CD4-positive, alpha-beta T cell treated with Interferon gamma for 1 hour (primary cell): ENCODE data around the gene SLC16A5.
"Not testable (repeated sequence)": the region's sequence is repeated elsewhere in the genome, so short reads cannot be mapped to it uniquely, and the experiment has no call there.

Experiments
- DNase-seq: peaks from one replicate; pipeline ENCODE4 v3.0.0-alpha.2; 2020

SLC16A5 gene

DNA sequence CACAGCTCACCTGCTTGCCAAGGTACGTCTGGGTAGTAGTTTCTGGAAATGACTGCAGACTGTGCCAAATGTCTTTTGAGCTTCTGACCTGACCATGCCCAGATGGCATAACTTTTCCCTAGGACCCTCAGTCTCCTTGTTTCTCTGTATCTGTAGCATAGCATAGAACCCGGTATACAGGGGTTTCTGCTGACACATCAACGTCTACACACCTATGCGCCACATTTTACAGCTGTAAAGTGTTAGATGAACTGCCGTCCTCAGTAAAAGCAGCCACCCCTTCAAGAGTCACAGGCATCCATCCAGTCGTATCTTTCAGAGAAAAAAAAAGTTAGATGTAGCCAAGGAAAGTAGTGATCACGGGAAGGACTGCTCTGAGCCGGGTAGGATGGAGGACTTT, 23.3 kb upstream of the SLC16A5 start:
- no peak for DNase-seq

DNA sequence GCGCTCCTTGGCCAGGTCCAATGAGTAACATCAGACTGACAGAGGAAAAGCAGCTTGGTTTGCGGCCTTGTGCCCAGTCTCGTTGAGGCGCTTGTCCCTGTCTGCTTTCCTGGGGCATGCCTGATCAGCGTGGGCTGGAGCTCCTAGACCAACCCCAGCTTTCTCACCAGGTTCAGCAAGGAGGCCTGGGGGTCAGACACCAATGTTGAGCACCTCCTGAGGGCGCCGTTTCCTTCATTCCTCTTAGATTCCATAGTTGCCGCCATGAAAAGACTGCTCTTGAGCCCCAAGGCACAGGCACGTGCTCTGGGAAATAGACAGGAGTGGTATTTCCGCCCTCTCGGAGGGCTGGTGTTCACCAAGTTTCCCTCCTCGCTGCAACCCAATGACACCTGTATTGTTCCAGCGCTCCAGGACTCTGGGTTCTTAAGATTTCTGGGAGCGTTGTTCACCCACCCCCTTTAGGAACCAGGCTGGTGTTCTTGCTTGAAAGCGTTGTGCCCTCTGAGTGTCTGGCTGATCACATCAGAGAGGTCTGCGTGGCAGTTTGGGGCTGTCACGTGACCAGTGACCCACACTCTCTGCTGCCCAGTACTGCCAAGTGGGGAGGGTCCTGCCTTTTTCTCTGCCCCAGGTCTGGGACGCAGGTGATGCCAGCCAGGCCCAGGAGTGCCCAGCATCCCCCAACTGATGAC, 22.7 kb upstream of the SLC16A5 start:
- no peak for DNase-seq

DNA sequence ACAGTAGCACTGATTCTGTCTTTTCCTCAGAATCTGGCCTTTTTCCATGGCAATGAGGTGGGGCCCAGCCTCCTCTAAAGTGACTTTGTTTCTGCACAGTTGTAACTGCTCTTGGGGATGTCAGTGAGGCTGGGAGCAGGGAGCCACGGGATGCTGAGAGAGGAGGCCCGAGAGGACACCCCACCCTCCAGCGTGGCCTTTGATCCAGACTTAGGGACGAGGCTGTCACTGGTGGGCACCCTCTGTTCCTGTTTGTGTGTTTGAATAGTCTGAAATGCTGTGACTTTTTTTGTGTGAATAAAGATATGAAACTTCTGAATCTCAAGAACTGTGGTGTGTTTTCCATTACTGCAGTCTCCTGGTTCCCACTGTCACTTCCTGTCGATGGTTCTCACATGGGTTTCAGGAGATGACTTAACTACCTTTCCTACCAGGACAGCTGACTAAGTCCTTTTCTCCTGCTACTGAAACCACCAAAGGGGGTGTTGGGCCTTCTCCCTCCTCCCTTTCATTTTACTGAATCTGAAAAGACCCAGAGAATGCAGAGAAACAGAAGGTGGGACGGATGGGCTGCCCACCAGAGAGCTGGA, 22.1 kb upstream of the SLC16A5 start:
- DNase-seq: no peak

DNA sequence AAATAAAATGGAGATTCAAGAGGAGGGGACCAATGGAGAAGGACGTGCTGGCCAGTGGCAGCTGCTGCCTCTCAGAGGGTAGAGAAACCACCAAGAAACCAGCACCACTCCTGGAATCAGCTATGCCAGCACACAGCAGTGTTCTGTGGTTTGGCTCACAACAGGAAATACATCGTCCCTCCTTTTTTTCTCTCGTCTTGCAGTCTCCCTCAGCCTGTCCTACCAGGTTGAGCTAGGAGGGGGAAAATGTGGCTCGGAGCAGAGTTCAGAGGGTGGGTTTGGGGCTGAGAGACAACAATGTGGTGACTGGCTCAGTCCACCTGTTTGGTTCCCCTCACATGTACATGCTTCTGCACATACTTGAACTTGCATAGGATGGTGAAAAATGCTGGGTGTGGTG, 19.9 kb upstream of the SLC16A5 start:
- no peak for DNase-seq

DNA sequence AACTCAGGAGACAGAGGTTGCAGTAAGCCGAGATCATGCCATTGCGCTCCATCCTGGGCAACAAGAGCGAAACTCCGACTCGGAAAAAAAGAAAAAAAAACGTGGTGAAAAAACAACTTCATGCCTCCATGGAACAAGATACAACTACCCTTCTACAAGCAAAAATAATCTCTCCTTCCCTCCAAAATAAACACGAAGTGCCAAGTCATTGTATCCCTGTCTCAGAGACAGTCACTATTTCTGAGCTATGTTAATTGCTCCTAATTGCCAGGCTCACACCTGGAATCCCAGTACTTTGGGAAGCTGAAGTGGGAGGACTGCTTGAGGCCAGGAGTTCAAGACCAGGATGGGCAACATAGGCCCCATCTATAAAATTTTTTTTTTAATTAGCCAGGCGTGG, 19.0 kb upstream of the SLC16A5 start:
- DNase-seq: no peak

DNA sequence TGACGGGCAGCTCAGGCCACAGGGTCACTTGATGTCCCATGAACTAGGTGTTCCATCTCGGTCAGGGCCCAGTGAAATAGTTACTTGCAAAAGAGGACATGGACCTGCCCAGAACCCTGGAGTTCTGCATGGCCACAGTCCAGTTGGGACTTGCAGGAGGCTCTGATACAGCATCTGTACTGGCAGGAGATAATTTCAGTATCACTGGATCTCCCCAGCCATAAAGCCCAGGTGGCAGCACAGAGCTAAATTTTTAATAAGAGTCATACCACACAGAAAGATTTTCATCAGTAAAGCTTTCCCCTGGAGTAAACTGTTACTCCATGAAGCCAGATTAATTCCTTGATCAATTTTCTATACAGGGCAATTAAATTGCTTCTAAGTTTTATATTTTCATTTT, 18.0 kb upstream of the SLC16A5 start:
- DNase-seq: no peak

DNA sequence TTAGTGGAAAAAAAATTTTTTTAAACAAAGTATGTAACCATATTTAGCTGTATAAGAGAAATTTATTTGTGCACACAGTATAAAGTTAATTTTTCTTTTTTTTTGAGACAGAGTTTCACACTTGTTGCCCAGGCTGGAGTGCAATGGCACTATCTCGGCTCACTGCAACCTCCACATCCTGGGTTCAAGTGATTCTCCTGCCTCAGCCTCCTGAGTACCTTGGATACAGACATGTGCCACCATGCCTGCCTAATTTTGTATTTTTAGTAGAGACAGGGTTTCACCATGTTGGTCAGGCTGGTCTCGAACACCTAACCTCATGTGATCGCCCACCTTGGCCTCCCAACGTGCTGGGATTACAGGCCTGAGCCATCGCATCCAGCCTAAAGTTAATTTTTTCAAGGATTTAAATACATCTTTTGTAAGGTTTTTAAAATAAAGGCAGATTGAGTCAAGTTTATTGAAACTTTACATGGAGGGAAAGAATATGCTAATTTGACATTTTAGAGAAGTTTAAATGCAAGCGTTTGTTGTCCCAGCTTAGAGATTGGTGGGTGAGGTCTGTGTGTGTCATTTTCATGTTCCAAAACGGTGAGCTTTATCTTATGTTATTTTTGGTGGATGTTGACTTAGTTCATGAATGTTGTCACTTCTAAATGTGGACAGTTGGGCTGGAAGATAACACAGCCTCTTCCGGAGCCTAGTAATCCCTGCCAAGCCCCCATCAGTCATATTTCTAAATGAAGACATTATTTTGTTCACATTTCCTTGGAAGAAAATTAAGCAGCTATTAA, 16.1 kb upstream of the SLC16A5 start:
- DNase-seq: not testable (repeated sequence)

DNA sequence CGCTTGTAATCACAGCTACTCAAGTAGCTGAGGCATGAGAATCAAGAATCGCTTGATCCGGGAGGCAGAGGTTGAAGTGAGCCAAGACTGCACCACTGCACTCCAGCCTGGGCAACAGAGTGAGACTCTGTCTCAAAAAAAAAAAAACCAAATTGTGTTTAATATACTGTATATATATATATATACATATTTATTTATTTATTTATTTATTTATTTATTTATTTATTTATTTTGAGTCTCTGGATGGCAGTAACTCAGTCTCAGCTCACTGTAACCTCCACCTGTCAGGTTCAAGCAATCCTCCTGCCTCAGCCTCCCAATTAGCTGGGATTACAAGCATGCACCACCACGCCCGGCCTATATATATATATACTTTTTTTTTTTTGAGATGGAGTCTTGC, 14.8 kb upstream of the SLC16A5 start:
- DNase-seq: not testable (repeated sequence)

DNA sequence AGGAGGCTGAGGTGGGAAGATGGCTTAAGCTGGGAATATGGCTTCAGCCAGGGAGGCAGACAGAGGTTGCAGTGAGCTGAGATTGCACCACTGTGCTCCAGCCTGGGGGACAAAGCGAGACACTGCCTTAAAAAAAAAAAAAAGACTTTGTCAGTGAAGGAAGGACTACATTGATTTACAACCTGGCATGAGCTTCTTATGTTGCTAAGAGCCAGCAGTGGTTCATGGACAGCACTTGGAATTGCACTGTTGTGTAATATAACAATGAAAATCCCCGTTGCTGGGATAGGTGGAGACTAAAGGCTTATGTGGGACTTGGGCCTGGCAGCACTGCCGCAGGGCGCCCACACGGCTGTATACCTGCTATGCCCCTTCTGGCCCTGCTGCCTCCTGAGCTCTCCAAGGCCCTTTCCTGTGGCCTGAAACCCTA, 14.1 kb upstream of the SLC16A5 start:
- no peak for DNase-seq

DNA sequence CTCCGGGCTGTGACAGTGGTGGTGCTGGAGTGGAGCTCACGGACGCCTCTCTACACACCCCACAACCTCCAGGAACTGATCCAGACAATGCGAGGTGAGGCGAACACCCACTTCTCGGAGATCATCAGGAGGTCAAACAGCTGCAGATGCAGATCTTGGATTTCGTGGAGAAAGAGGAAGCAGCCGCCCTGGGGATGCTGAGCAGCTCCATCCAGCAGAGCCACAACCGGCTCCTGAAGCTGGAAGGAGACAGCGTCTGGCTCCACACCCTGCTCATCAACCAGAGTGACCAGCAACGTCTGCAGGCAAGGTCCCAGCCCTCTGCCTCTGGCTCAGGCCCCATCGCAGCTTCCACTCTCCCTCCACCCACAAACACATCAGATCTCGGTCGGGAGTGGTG, 13.2 kb upstream of the SLC16A5 start:
- no peak for DNase-seq

DNA sequence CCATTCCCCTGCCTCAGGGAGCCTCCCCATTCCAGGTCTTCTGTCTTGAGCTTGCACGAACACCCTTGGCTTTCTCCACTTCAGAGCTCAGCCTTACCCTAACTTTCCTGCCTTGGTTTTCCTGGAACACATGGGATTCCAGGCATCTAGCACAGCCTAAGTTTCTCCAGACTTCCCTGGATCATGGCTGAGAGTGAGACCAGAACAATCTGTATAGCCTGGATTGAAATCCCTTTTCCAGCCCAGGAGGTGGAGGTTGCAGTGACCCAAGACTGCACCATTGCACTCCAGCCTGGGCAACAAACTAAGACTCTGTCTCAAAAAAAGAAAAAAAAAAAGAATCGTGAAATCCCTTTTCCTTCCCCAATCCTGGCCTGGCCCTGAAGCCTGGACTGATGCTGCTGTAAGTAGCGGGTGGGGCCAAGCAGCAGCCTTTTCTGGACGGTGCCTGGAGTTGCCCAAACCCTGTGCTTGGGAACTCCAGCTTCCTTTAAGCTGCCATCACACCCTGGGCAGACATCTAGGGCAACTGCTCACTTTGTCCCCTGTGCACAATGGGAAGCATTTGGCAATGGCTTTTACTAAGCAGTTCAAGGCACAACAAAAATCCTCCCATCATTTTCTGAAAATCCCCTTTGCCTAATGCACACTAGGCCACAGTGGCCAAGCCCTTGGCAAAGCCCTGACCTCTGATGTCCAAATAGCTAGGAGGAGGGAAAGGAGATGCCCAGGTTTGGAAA, 12.0 kb upstream of the SLC16A5 start:
- no peak for DNase-seq

DNA sequence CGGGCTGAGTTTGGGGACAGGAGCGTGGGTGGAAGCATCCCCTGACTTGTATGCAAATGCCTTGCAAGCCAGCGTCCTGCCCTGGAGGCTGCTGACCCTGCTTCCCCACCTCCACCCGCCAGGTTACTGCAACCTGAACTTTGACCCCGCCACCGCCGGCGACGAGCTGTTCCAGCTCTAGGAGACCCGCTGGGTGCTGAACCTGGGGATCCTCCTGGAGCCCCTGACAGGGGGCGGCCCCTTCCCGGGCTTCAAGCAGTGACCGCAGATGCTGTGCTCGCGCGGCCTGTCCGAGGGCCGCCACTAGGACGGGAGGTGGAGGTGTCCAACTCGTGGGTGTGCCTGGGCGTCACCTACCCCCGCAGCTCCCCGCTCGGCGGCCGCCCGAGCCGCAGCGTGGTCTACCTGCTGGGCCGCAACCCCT, 10.7 kb upstream of the SLC16A5 start:
- DNase-seq: no peak

DNA sequence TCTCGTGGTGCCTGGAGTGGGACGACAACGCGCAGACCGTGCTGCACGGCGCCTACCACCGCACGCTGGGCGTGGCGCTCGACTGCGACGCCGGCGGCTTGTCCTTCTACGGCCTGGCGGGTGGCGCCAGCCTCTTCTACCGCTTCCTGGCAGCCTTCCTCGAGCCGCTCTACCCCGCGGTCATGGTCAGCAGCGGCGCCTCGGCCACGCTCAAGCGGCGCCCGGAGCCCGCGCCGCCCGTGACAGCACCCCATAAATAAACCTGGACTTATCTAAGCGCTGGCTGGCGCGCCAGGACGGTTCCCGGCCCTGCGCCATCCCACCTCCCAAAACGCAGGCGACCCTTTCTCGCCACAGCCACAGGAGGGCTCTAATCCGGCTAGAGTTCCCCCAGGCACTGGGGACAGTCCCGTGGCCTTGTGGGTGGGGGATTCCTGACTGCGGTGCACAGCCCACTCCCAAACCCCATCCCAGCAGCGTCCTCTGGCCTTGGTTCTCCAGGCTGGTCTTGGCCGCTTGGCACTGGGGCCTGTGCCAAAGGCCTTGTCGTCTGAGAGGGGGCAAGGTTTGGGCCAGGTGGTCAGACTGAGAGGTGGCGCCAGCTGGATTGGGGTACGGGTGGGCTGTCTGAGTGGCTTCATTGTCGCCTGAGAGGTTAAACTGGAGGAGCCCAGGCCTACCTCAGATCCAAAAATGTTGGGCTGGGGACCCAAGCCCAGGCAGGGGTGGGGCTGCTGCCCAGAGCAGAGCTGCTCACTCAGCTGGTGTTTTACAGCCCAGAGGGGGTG, 10.1 kb upstream of the SLC16A5 start:
- peak; percentile 53 for DNase-seq

DNA sequence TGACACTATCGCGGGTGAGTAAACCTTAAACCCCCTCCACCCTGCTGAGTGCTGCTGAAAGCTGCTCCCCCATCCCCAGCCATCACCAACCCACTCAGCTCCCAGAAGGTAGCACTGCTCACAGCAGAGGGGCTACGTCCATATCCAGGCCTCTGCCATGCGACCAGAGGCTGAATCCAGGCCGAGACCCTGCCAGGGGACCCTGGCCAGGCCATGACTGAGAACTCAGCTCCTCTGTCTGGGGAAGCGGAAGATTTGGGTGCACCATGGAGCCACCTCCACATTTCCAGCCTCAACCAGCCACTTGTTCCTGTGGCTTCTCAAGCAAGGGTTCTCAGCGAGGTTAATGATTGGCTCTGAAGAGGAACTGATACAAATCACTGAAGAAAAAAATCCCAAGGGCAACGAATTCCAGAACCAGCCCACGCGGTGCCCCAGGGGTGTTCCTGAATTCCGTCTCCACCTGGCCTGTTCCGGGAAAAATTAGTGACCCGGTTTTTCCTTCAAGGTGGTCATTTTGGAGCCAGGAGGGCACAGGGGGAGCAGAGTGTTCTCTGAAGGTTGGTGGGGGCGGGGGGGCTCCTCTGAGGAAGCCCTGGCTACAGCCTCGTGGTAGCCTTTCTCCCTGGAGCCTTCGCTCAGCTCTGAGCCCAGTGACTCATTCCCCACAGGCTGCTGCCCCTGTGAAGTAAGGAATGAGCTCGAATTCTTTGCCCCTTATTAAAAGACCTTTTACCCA, 9.3 kb upstream of the SLC16A5 start:
- no peak for DNase-seq

DNA sequence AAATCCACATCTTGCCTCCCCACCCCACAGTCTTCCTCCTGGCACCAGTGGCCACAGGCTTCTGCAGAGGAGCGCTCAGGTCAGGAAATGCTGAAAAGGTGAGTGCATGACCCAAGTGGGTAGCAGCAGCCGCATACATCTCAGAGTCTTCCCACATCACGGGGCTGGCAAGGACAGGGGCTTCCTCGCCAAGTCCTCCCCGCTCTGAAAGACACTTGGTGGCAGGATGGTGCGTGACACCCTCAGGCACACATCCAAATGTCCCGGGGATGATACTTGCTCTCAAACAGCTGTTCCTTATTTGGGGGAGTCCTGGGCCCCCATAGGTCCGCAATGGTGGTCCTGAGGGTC, 8.8 kb upstream of the SLC16A5 start:
- DNase-seq: no peak

DNA sequence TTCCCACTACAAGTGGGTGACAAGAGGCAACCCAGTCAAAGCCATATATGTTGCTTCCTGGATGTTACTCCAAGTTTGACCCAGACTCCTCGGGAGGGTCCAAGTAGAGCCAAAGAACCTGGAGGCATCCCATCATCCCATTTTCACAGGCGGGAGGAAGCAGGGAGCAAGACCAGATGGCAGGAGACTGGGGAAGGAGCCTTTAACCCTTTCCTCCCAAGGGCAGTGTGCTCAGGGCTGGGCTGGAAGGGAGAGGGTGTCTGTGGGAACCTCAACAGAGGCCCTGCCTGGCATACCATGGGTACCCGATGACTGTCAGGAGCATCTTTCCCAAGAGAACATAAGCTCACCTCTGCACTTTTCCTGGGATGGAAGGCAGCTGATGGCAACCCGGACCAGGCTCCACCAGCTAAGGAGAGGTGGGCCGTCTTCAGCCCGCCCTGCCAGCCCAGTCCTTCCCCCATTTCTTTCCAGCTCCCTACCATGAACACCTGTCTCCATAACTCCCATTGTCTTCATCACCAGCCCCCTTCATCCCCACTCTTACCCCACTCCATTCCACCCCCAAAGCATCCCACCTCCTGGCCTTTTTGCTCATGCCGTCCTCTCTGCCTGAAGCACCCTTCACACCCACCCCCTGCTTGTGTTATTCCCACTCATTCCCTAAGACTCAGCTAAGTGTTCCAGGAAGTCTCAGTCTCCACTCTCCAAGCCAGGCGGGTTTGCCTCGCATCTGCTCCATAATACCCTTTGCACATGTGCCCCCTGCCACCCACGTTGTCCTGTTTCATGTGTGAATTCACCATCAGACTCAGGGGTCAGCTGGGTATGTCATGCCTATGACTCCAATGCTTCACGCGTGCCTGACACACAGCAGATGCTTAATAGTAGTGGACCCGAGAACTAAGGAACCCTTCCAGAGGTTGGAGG, 5.9 kb upstream of the SLC16A5 start:
- no peak for DNase-seq

DNA sequence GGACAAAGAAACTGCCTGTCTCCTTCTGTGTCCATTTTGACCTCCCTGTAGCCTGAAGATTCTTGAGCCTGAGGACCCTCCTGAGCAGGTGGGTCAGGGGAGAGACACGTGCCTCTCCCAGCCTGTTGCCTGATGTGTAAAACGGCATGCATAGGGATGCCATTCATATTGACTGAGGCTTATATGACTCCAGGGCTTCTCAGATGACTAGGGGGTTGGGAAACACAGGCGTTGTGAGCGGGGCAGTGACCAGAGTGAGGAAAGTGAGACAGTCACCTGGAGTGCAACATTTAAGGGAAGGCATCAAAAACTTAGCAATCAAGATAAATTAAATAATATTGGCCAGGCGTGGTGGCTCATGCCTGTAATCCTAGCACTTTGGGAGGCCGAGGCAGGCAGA, 5.1 kb upstream of the SLC16A5 start:
- no peak for DNase-seq

DNA sequence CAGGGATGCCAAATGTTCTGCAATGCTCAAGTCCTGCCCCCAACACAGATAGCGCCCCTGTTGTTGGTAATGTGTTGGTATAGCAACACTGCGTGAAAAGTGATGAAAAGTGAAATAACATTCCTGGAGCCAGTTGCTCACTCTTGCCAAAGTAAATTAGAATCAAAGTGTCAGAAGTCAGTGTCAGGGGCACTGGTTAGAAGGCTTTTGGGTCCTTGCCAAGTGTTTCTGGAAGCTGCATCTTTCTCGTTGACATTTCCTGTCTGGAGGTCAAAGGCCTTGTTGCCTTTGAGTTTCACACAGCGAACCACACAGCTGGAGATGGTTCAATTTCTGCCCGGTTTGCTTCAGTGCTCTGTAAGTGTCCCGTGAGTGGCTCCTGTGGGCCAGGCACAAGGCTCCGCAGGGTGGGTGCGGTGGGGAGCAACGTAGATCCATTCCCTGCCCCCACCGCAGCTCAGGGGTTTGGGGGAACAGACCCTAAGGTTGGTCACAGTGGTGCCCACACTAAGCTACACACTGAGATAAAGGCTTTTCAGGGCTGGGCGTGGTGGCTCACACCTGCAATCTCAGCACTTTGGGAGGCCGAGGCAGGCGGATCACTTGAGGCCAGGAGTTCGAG, 3.6 kb upstream of the SLC16A5 start:
- DNase-seq: no peak

DNA sequence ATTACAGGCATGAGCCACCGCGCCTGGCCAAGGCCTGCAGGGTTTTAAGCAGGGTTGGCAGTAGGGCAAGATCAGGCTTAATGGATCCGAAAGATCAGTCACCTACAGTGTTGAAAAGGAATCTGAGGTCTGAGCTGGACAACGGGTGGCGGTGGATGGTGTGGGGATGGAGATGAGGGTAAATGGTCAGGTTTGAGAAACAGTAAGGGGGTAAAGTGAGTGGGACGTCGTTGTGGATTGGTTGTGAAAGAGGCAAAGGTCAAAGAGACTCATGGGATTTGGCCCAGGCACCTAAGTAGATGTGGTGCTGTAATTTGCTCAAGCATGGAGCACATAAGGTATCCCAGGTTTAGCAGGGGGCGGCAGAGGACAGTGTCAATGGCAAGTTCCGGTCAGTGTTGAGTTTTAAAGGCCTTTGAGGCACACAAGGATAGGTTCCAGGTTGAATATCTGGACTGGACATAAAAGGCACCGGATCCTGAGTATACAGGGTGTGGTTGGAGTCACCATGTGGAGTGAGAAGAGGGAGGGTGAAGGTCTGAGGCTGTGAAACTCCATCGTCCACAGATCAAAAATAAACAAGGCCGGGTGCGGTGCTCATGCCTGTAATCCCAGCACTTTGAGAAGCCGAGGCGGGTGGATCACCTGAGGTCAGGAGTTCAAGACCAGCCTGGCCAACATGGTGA, 1.1 kb upstream of the SLC16A5 start:
- DNase-seq: no peak

DNA sequence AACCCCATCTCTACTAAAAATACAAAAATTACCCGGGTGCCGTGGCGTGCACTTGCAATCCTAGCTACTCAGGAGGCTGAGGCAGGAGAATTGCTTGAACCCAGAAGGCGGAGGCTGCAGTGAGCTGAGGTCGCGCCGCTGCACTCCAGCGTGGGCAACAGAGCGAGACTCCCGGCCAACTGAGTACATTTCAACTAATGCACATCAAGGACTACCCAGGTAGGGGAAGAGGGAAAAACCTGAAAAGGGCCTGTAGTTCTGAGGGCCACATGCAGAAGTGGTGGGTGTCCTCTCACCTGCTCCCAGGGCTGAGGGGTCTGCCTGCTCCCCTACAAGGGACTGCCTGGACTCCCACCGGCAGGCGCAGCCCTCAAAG, 584 bp upstream of the SLC16A5 start:
- DNase-seq: no peak
